GM12872 (cell line): Measurements from ENCODE around the gene CRYZ.

Source experiments
- TF ChIP-seq, protein P1 (sequence below): IDR thresholded peaks from 3 replicates; pipeline ENCODE4 v1.5.1; 2011; ENCODE audit warnings: low read depth, mild to moderate bottlenecking, low read length, moderate library complexity; ENCODE audit not compliant: insufficient read depth

Gene CRYZ

DNA sequence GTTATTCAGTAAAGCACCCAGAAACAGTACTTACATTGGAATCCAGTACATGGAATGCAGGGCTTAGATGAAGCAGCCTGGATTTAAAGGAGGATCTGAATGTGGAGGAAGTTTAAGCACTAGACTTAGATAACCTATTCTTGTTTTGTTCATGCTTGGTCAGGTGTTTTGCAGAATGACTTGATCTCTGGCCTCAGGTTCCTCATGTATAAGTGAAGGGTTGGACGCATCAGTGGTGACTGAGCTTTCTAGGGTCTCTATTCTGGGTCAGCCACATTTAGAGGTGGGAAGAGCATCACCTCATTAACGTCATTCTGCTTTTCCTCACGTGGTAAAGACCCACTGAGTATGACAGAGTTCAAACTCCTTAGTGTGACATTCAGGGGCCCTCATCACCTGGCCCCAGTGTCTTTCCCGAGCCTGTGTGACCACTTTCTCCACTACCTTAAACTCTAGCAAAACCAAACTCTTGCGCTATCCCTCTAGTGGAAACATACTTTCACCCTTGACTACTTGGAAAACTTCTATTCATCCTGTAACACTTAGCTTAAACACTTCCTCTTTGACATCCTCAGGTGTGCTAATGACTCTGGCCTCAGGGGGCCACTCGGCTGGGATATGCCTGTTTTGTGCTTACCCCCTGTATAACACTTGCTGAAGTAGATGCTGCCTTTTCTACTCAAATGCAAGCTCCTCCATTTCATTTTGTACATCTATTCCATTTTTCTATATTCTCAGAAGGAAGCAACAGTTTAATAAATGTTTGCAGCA, 58.4 kb downstream of the CRYZ start:
- TF ChIP-seq, protein P1, sequence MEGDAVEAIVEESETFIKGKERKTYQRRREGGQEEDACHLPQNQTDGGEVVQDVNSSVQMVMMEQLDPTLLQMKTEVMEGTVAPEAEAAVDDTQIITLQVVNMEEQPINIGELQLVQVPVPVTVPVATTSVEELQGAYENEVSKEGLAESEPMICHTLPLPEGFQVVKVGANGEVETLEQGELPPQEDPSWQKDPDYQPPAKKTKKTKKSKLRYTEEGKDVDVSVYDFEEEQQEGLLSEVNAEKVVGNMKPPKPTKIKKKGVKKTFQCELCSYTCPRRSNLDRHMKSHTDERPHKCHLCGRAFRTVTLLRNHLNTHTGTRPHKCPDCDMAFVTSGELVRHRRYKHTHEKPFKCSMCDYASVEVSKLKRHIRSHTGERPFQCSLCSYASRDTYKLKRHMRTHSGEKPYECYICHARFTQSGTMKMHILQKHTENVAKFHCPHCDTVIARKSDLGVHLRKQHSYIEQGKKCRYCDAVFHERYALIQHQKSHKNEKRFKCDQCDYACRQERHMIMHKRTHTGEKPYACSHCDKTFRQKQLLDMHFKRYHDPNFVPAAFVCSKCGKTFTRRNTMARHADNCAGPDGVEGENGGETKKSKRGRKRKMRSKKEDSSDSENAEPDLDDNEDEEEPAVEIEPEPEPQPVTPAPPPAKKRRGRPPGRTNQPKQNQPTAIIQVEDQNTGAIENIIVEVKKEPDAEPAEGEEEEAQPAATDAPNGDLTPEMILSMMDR, result peak; percentile 22; the same call in 1 of the 3 replicates

DNA sequence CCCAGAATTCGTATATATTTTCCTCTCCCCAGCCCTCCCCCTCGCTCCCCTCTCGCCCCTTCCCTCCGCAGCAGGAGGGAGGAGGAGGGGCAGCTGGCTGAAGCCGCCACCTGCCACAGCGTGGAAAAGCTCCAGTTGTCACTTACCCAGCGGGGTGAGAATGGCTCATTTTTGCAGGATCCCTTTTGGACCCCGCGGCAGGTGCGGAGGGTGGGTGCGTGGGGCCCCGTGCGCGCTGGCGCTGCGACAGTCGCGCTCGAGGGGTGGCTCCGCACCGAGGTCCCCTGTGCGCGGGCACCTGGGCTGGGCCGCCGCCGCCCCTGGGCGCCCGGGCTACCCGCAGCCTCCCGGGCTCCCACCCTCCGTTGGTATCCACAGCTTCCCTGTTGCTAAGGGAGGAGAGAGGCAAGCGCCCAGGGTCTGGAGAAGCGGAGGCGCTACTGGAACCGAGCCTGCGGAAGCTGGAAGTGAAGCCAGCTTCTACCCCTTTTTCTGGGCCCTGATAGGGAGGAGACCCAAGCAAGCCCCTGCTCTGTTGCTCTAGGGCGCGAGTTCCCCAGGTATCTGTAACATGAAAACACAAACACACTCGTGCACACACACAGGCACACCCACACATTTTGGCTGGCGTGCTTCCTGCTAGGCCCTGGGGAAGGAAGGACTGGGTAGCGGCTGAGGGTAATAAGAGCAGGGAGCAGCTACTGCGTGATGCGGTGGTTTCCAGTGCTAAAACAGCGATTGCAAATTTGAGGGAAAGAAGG, 59.3 kb downstream of the CRYZ start, which contains the start of gene ERICH3:
TSS of gene ERICH3 (minus strand) at position 442 of the 761 bp plus-strand sequence. CDS start at position 169, 273 bp downstream.
- TF ChIP-seq, protein P1, result no peak
